Loucy (cell line): ENCODE results near the gene PLPP3.

ENCODE experiments used
- EZH2phosphoT487 ChIP-seq: fragments of 200-600 bp; IDR thresholded peaks from 2 replicates; pipeline ENCODE4 v1.6.1; 2018; ENCODE audit warnings: antibody characterized with exemption, mild to moderate bottlenecking, moderate library complexity, borderline replicate concordance
- TF ChIP-seq, protein P1 (sequence below): fragments of 200-600 bp; sonication (generic); conservative IDR thresholded peaks from 2 replicates; pipeline ENCODE4 v1.5.1; 2014; ENCODE audit warnings: mild to moderate bottlenecking, antibody characterized with exemption, low read length

DNA sequence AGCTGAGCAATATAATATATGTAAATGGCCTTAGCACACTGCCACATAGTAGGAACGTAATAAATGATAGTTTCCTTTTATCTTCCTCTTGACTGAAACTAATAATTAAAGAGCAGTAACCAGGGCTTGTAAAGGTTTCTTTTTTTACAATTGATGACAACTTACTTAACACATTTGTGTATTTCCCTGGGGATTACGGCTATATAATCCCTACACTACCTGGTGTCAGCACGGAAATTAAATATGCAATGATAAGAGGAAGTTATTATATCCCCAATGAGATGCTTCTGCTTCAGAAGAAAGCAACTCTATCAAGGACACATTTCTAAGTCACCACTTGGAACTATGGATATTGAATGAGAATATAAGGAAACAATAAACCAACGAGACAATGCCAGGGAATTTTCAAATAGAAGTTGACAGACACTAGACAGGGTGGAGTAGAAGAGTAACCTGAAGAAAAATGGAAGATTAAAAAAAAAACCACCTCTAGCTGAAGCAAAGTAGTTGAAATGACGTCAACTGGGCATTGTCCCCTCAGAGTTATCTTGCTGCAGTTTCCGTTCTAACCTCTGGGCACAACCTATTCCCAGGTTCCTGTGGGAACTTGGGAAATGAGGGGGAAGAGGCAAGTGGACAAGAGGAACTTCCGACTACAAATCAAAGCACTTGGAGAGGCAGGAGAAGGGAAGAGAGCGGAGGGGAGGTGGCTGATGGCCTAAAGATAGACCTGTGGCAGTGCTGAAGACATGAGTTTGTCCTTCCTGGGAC lies 66.5 kb downstream of the PLPP3 start:
- TF ChIP-seq, protein P1, sequence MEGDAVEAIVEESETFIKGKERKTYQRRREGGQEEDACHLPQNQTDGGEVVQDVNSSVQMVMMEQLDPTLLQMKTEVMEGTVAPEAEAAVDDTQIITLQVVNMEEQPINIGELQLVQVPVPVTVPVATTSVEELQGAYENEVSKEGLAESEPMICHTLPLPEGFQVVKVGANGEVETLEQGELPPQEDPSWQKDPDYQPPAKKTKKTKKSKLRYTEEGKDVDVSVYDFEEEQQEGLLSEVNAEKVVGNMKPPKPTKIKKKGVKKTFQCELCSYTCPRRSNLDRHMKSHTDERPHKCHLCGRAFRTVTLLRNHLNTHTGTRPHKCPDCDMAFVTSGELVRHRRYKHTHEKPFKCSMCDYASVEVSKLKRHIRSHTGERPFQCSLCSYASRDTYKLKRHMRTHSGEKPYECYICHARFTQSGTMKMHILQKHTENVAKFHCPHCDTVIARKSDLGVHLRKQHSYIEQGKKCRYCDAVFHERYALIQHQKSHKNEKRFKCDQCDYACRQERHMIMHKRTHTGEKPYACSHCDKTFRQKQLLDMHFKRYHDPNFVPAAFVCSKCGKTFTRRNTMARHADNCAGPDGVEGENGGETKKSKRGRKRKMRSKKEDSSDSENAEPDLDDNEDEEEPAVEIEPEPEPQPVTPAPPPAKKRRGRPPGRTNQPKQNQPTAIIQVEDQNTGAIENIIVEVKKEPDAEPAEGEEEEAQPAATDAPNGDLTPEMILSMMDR = no peak
- TF ChIP-seq EZH2phosphoT487 = no peak
